Measurements from ENCODE around the gene FRMPD1. TPM values are rescaled to one million over a fixed set of nuclear protein-coding genes. Genes with fewer than 3 reads are reported as not detected.
"Not testable (repeated sequence)": the region's sequence is repeated elsewhere in the genome, so short reads cannot be mapped to it uniquely, and the experiment has no call there.

The FRMPD1 gene
- total RNA-seq, 4 donors from 2014 or later, result 12.9 to 23.9 (median 16.2) TPM

GRCh38 chr9:37745970-37746369 lies 95.2 kb downstream of the FRMPD1 start:
- TF ChIP-seq POLR2A (IDR thresholded peaks at IDR 0.05), result no peak
- TF ChIP-seq, protein P1, sequence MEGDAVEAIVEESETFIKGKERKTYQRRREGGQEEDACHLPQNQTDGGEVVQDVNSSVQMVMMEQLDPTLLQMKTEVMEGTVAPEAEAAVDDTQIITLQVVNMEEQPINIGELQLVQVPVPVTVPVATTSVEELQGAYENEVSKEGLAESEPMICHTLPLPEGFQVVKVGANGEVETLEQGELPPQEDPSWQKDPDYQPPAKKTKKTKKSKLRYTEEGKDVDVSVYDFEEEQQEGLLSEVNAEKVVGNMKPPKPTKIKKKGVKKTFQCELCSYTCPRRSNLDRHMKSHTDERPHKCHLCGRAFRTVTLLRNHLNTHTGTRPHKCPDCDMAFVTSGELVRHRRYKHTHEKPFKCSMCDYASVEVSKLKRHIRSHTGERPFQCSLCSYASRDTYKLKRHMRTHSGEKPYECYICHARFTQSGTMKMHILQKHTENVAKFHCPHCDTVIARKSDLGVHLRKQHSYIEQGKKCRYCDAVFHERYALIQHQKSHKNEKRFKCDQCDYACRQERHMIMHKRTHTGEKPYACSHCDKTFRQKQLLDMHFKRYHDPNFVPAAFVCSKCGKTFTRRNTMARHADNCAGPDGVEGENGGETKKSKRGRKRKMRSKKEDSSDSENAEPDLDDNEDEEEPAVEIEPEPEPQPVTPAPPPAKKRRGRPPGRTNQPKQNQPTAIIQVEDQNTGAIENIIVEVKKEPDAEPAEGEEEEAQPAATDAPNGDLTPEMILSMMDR (IDR thresholded peaks at IDR 0.05), result no peak
- H3K4me3 ChIP-seq (ENCODE audit: low read depth, poor library complexity, severe bottlenecking), result no peak overlapping the region
- WGBS, 2 donors, result 49 to 60% methylated on average over 8 of the region's 8 CpGs
- DNase-seq (ENCODE audit: low spot score in 2 of 2), result peak in 1 of 2 donors; percentile 78
- intact Hi-C loops (cut with DNase I; ENCODE audit: low total_unique reads), result no loop called here

DNA sequence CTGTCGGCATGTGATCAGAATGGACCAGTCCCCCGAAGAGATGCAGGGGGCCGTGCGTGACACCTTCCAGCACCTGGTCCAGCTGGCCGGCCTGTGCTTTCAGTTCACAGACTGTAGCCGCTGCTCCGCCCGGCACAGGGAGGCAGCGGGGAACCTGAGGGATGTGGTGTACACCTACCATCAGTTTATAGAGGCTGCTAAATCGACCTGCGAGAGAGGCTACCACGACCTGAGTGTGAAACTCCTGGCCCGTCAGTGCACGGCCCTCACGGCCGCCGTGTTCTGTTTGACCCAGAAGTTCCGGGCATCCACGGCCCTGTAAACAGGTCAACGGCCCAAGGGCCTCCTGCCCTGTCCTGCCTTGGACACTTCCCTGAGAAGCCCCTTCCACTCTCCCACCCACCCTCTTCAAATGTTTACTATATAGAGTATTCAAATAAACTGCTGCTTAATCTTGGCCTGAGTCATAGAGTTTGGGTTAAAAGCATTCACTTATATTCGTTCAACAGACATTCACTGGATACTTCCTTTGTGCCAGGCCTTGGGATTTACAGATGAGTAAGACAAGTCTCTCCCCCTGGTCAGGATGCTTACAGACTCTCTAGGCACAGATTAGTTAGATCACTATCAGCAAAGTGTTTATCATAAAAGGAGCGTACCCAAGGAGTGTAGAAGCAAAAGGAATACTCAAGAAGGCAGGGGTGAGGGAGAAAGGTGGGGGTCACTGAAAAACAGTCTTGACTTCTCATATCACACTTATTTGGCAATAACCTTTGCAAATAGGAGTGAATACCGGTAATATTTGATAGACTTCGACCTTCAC lies 95.9 kb downstream of the FRMPD1 start:
- 77 to 84% methylated on average over 15 to 24 of the region's 24 CpGs for WGBS, 2 donors
- intact Hi-C loops (cut with DNase I; ENCODE audit: low total_unique reads), result no loop called here
- H3K4me3 ChIP-seq (ENCODE audit: low read depth, poor library complexity, severe bottlenecking), result no peak overlapping the region
- DNase-seq (ENCODE audit: low spot score in 2 of 2), result peak in 1 of 2 donors; percentile 62
- TF ChIP-seq POLR2A (IDR thresholded peaks at IDR 0.05), result no peak
- TF ChIP-seq, protein P1 (IDR thresholded peaks at IDR 0.05), result no peak

DNA sequence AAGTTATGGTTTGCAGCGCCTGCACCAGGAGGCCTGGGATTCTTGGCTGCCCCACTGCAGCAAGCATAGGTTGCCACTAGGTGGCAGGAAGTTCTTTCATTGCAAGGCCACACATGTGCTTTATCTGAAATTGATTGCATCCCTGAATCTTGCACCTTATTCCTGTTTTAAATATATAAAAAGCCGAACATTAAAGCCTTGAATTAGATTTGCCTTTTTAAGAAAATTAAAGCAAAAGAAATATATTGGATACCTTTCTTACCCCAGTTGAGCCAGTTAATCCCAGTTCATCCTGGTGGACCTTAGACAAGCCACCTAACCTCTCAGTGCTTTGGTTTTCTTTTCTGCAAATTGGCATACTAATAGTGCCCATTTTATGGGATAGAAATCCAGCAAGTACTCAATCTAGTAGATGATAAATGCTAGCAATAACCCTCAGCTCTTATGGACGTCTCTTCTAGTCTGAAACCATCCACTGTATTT lies 96.6 kb downstream of the FRMPD1 start:
- intact Hi-C loops (cut with DNase I; ENCODE audit: low total_unique reads), result no loop called here
- no peak for TF ChIP-seq POLR2A (IDR thresholded peaks at IDR 0.05)
- TF ChIP-seq, protein P1 (IDR thresholded peaks at IDR 0.05), result peak in 1 of 3 donors; percentile 58
- WGBS, 2 donors, result 36 to 42% methylated on average over 3 of the region's 3 CpGs
- H3K4me3 ChIP-seq (ENCODE audit: low read depth, poor library complexity, severe bottlenecking), result no peak overlapping the region
- peak; percentile 28 to 85 for DNase-seq (ENCODE audit: low spot score in 2 of 2)

DNA sequence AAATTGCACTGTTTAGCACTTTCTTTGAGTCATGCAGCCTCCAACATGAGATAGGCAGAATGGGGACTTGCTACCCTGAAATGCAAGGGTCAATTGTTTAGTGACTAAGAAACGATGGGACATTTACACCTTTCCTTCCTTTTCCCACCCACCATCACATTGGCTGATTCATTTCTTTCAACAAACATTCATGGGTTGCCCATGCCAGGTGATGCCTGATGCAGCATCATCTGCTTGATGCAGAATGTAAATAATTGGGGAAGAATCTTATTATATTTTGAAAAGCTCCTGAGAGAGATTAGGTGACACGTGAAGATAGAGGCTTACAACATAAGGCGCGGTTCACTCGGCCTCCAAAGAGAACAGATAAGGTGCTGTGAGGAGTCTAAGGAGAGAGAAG lies 98.4 kb downstream of the FRMPD1 start:
- no peak for DNase-seq (ENCODE audit: low spot score in 2 of 2)
- H3K4me3 ChIP-seq (ENCODE audit: low read depth, poor library complexity, severe bottlenecking), result no peak overlapping the region
- intact Hi-C loops (cut with DNase I; ENCODE audit: low total_unique reads), result no loop called here
- TF ChIP-seq, protein P1 (IDR thresholded peaks at IDR 0.05), result no peak
- no peak for TF ChIP-seq POLR2A (IDR thresholded peaks at IDR 0.05)
- 61 to 73% methylated on average over 5 of the region's 5 CpGs for WGBS, 2 donors

DNA sequence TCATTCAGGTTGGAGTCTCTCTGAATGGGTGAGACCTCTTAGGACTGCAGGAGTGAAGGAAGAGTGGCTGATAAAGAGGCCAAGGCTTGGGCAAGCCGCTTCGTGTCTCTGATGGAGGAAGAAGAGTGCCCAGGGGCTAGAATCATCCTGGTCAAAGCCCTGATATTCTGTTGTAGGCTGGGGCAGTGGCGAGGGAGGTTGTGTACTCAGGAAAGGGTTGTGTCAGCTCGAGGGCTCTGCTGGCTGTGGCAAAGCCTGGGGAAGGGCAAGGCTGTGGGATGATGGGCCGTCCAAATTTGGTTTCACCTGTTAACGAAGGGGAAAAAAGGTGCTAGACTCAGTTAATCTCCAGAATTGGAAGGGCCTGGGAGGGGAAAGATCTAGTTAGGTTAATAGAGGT lies 100.4 kb downstream of the FRMPD1 start:
- DNase-seq (ENCODE audit: low spot score in 2 of 2), result peak in 1 of 2 donors; percentile 70
- TF ChIP-seq, protein P1 (IDR thresholded peaks at IDR 0.05), result no peak
- TF ChIP-seq POLR2A (IDR thresholded peaks at IDR 0.05), result no peak
- 76 to 87% methylated on average over 6 of the region's 6 CpGs for WGBS, 2 donors
- no peak overlapping the region for H3K4me3 ChIP-seq (ENCODE audit: low read depth, poor library complexity, severe bottlenecking)
- intact Hi-C loops (cut with DNase I; ENCODE audit: low total_unique reads), result no loop called here

GRCh38 chr9:37751704-37752103 lies 101.0 kb downstream of the FRMPD1 start:
- intact Hi-C loops (cut with DNase I; ENCODE audit: low total_unique reads); H3K4me3 ChIP-seq (ENCODE audit: low read depth, poor library complexity, severe bottlenecking): not testable (repeated sequence)
- WGBS, 2 donors, result 80 to 93% methylated on average over 7 to 25 of the region's 30 CpGs
- peak in 1 of 2 donors; percentile 83 for DNase-seq (ENCODE audit: low spot score in 2 of 2)

DNA sequence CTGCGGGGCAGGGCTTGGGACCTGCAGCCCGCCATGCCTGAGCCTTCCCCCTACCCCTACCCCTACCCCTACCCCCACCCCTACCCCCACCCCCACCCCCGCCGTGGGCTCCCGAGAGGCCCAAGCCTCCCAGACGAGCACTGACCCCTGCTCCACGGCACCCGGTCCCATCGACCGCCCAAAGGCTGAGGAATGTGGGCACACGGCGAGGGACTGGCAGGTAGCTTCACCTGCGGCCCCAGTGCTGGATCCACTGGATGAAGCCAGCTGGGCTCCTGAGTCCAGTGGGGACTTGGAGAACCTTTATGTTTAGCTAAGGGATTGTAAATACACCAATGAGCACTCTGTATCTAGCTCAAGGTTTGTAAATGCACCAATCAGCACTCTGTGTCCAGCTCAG lies 101.4 kb downstream of the FRMPD1 start:
- peak in 1 of 2 donors; percentile 76 for DNase-seq (ENCODE audit: low spot score in 2 of 2)
- intact Hi-C loops (cut with DNase I; ENCODE audit: low total_unique reads); H3K4me3 ChIP-seq (ENCODE audit: low read depth, poor library complexity, severe bottlenecking): not testable (repeated sequence)
- WGBS, 2 donors, result 98 to 100% methylated on average over 1 to 8 of the region's 13 CpGs
